NCI-H82 (cell line): ENCODE data around the gene SORCS2.
A peak's percentile ranks its signal among the peaks of the same experiment; 100 is the strongest.

Experiments
- DNase-seq: peaks from one replicate; lab custom pipeline; 2025; lab: John Stamatoyannopoulos, UW

Gene SORCS2

DNA sequence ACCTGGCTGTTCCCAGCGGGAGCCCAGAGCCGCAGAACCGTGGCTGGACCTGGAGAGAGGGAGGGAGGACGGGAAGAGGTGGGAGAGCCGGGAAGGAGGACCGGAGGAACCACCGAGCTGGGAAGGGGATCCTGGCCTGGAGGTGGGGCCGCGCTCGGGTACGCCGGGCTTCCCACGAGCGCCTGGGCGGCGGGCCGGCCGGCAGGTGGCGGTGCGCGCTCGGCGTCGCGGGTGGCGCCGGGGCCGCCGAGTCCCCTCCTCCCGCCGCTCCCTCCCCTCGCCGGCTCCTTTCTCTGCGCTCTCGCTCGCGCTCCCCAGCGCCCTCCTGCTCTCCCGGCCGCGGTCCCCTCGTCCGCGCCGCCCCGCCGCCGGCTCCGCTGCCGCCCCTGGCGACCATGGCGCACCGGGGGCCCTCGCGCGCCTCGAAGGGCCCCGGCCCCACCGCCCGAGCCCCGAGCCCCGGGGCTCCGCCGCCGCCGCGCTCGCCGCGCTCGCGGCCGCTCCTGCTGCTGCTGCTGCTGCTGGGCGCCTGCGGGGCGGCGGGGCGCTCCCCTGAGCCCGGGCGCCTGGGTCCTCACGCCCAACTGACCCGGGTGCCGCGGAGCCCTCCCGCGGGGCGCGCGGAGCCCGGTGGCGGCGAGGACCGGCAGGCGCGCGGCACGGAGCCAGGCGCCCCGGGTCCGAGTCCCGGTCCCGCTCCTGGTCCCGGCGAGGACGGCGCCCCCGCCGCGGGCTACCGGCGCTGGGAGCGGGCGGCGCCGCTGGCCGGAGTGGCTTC lies at the start of gene SORCS2:
SORCS2 (plus strand) TSS at position 287 of the 778 bp plus-strand sequence.
- DNase-seq = peak; percentile 84

DNA sequence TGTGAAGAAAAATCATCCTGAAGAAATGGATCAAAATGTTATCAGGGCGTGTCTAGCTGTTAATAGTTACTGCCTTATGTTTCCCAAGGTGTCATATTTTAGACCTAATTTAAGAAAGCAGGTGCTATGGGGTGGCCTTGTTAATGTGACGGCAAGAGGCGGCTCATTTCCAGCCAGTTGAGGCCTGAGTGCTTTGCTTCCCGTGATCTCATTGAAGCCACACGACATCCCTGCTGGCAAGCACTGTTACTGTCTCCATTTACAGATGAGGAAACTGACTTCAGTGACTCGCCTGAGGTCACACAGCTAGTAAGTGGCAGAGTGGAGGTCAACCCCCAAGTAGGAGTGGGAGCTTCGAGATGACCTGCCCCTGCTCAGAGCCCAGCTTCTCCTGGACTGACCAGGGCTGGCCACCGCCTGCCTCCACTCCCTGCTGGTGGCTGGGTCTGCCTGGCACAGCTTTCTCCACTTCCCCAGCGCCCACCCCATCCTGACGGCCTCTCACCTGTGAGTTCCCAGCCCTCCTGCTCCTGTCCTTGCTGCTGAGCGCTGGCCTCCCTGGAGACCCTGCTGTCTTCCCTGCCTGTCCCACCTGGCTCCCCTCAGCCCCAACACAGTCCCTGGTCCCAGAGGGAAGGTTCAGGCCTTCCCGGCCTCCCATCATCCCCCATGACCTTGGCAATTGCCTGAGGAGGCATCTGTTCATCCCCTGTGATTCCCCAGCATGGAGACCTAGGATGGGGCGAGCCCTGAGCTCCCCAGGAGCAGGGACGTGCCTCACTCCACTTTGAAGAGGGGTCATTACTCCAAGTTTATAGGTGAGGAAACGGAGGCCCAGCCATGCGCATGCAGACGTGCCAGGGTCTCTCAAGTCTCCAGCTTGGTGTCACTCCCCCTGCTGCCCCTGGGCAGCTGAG lies 47.7 kb upstream of the SORCS2 start:
- DNase-seq = no peak

DNA sequence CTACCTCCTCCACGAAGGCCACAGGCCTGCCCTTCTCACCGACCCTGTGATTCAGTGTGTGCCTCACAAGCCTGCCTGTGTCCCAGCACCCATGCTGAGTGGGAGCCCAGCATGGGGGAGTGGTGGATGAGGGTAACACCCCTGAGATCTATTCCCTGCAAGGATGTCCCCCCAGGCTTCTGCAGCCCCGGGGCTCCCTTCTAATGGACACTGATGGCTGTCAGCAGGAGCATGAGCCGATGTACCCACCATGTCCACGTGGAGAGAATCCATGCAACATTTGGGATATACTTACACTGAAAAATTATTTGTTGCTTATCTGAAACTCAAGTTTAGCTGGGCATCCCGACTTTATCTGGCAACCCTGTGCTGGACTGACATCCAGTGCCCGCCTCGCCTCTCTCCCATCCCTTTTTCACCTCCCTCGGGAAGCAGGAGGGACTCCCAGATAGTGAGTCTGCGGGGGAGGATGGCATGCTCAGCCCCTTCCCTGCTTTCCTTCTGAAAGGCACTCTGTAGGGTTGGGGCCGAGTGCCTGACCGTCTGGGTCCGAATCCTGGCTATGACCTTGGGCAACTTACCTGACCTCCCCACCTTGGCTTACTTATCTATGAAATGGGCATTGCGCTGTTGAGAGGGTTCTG lies 46.9 kb upstream of the SORCS2 start:
- no peak for DNase-seq

DNA sequence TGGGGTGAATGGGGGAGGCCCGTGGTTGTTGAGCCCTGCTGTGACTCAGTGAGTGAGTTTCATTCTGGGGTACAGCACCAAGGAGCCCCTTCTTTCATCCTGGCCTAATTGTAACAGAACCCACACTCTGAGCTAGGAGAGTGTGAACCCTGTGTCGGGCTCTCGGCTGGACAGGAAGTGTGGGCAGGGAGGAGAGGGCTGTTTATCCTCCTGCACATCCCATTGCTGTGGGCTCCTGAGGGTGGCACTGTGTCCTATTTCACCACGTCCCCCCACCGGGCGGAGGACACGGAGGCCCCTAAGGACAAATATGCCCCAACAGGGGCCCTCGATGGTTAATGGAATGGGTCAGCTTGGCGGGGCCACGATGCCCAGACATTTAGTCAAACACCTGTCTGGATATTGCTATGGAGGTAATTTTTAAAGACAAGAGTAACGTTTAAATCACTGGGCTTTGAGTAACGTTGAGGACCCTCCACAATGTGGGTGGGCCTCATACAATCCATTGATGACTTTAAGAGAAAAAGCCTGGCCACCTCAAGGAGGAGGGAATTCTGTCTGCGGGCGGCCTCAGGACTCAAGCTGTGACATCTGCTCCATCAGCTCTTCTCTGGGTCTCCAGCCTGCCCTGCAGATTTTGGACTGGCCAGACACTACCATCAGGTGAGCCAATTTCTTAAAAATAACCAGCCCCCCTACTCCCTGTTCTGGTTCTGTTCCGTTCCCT lies 46.1 kb upstream of the SORCS2 start:
- DNase-seq = no peak

DNA sequence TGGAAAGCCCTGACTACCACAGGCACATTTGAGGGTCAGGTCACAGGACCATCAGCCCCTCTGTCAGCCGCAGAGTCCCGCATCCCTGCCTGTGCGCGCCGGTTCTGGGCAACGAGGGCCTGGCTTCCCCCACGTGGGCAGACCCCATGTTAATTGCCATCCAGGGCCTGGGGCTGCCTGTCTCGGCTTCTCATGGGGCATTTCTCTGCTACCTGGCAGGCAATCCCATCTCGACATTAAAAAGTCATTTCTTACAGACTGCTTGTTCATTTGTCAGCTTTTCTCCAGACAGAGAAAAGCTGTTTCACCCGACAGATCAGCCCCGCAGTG lies 45.6 kb upstream of the SORCS2 start:
- DNase-seq = no peak

DNA sequence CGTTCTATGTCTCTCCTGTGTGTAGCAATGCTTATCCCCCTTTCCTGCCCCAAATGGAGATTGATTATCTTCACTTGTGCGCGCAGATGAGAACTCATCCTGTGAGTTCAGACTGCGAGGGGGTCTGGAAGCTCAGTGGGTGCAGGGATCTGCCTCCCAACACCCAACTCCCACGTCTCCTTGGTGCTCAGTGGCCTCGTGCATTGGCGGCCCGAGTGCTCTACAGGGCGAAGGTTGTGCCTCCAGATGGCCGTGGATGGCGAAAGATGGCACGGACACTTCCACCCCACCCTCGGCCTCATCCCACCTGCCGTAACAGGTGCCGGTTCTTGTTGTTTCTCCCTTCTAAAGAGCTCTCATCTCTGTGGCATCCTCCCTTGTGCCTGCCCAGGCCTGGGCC lies 45.1 kb upstream of the SORCS2 start:
- no peak for DNase-seq

DNA sequence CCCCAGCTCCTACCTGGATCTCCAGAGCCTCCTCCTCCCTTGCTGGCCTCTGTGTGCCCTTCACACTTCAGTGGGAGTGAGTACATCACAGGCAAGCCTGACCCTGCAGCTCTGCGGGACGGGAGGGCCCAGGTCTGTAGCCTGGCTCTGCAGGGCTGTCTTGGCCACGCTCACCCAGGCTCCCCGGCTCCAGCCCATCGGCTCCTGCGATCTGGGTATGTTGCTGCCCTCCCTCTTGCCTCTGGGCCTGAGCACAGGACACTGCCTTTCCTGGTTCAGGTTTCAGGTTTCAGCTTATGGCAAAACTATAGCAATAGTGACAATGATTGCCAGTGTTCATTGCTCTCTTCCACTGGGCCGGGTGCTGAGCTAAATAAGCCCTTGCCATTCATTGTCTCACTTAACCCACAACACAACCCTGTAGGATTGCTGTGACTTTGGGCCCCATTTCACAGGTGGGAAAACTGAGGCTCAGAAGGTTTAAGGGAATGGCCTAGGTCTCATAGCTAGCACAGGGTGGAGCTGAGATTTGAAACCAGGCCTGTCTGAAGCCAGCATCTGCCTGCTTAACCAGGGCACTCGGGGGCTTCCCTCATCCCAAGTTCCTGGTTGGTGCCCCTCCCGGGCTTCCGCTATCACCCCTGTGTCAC lies 44.6 kb upstream of the SORCS2 start:
- no peak for DNase-seq

DNA sequence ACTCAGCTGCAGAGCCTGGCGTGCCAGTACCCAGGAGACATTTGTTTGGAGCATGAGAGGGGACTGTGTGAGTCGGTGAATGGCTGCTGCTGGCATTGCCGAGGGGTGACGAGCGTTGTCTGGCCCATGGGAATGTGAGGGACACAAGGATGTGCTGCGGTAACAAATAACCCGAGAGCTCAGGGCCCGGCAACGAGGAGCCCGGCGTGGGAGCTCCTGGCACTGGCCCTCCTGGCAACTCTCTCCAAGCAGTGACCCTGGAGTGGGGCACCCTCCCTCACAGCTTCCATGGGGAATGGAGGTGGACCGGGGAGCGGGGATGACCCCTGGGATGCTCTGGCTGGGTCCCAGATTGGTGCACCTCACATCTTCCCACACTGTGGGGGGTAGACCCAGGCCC lies 44.0 kb upstream of the SORCS2 start:
- DNase-seq = no peak

DNA sequence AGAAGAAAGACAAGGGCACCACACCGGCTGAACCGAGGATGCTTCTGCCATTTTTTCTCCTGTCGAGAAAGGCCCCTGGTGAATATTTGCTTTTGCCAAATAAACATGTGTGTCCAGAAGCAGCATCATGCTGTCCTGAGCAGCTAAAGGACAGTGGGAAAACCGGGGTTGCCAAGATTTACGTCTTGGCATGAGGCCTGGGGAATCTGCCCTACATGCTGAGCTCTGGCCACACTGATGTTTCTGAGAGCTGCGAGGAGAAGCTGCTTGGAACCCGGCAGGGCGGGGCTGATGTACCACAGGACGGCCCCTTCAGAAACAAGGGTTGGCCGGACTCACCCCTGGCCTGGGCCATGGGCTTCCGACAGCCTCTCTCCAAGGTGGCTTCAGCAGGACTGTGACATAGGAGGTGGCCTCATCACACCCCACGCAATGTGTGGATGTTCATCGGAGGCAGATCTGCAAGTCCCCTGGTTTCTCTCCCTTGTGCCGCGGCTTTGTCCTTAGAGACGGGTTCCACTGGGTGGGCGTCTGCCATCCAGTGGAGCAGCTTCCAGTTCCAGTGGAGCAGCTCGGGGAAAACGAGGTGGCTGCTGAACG lies 42.2 kb upstream of the SORCS2 start:
- no peak for DNase-seq

DNA sequence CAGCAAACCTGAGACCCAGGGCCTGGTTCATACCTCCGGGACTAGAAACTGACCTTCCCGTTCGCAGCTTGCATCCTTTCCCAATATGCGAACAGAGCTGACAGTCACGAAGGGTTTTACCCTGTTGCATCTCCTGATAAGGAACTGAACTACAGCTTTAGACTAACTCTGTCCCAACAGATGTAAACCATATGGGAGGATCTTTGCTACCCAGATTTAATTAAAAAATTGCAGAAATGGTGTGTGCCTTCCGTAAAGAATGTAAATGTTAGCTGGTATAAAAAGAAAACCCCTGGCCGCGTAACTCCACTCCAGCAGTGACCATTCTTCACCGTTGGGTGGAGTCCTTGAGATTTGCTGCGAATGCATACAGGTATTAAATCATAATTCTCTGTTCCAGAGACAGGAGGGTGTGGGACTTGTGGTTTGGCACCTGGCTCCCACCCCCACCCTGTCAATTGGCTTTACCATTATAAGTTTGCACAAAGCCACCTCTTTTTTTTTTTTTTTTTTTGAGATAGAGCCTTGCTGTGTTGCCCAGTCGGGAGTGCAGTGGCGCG lies 40.6 kb upstream of the SORCS2 start:
- no peak for DNase-seq

DNA sequence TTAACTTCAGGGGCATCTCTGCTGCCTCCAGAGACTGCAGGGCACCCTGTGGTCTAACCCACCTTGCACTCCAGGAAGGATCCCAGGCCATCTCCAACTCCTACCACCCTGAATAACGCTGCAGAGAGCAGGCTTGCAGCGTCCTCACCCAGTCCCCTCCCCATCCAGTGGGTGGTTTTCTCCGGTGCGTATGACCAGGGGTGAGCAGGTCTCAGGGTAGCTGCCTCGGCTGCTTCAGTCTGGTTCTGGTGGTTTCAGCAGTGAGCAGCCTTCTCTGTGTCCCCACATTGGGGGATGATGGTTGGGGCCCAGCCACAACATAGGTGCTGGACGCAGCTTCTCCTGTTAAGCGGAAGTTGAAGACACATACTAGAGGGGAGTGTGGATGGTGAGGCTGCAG lies 38.6 kb upstream of the SORCS2 start:
- DNase-seq = no peak

DNA sequence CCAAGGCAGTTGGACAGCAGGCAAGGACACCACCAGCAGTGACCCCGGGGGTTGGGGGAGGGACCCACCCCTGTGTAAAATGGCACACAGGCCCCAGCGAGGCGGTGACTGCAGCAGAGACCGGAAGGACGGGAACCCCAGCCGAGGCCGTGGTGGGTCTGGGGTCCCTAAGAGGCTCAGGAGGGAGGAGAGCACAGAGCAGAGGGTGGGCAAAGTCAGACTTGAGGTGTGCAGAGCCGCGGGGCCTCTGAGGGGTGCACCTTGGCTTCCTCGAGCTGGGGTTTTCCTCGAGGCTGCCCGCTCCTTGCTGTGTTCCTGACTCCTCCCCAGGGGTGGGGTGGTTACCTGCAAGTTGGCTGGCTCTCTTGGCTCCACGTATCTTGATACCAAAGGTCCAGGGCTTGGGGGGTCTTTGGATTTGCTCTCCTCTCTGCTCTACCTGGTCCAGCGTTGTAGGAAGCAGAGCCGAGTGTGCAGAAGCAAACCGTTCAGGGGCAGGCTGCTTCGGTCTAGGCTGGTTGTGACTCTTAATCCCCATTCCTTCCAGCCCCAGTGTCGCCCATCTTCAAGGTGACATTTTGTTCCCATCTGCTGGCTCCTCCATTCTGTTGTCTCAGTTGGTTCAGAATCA lies 37.9 kb upstream of the SORCS2 start:
- DNase-seq = peak; percentile 62

DNA sequence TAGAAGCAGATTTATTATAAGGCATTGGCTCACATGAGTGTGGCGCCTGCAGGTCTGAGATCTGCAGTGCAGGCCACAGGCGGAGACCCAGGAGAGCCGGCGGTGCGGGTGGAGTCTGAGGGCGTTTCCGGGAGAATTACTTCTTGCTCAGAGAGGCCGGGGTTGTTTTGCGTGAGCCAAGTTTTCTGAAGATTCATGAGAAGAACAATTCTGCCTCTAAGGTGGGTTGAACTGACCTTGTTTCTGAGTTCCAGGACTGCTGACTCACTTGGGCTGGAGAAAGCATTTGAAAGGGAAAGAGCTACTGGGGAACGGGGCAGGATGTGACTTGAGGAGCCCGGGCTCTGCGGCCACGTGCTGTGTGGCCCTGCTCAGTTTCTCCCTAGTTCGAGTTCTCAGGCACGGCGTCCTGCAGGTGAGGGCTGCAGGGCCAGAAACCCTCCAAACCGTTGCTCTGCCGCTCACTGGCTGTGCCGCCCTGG lies 36.7 kb upstream of the SORCS2 start:
- DNase-seq = no peak

DNA sequence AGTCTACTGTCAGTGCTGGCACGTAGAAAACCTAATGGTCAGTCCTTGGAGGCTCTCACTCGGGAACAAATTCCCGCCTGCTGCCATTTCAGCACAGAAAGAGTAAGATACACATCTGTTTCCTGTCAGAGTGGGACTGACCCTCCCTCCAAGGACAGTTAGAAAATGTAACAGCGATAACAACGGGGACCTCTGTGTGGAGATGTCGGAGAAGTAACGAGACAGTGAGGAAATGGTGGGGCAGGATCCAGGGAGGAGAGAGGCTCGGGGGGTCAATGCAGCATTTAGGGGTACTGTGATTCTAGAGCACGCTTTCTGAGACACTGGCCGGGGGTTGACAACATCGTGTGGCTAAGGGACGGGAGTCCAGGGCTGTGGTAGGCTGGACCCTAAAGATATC lies 36.0 kb upstream of the SORCS2 start:
- DNase-seq = no peak

DNA sequence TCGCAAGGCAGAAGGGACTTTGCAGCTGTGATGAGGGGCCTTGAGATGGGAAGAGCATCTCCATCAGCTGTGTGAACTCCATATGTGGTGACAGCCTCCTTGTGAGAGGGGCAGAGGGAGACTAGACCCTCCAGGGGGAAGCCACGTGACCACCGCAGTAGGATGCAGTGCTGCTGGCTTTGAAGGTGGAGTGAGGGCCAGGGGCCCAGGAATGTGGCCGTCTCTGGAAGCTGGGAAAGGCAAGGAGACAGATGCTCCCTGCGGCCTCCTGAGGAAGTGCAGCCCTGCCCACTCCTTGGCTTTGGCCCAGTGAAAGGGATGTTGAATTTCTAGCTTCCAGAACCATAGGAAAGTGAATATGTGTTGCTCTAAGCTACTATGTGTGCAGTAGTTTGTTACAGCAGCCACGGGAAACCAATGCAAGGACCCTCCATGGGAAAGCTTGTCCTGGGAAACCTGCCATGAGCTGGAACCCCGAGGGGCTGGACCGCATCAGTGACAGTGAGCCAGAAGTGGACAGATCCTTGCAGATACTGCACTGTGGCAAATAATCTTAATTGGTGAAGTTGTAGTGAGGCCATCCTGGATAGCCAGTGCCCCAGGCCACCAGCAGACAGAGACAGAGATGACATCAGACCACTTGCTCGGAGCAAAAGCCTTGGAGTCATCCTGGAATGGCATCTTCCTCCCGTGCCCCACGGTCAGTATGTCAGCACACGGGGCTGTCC lies 35.4 kb upstream of the SORCS2 start:
- DNase-seq = peak; percentile 34

DNA sequence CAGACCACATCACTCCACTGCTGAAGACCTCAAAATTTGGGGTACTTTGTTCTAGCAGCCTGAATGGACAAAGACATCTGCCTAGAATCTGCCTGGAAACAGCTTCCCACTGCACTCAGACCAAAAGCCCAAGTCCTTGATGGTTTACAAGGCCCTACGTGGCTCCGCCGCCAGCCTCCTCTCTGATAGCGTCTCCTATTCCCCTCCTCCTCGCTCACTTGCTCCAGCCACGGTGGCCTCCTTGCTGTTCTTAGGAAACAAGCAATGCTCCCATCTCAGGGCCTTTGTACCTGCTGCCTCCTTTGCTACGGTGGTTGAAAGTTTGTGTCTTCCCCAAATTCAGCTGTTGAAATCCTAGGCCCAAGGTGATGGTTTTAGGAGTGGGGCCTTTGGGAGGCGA lies 34.7 kb upstream of the SORCS2 start:
- DNase-seq = no peak

DNA sequence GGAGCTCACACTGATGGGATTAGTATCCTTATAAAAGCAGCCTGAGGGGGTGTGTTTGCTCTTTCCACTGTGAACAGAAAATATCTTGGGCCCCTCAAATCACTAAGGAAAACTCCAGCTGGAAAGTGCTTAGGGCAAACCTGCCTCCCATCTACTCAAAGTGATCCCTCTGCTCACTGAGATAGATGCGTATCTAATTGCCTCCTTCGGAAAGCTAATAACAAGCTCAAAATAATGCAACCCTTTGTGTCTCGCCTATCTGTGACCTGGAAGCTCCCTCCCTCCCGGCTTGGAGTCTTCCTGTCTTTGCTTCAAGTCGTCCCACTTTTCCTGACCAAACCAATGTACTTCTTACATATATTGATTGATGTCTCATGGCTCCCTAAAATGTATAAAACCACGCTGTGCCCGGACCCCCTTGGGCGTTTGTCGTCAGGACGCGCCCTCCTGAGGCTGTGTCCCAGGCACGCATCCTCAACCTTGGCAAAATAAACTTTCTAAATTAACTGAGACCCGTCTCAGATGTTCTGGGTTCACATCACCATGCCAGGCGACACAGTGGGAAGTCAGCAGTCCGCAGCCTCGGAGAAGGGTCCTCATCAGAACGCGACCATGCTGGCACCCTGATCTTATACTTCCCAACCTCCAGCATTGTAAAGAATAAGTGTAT lies 34.1 kb upstream of the SORCS2 start:
- DNase-seq = no peak

DNA sequence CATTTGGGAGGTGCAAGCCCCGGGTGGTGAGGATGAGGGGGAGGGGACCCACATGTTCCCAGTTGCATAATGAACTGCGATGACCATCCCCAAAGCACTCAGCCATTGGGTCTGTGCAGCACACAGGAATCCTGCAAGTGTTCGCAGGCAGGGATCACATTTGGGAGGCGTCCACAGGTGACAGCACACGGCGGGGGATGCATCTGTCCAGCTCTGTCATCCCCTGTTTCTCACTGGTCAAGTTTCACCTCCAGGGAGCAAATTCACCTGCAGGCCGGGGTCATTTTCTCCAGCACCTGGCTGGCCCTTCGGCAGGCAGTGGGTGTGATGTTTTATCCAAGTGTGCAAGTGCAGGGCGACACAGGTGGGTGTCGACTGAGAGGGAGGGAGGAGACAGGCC lies 33.3 kb upstream of the SORCS2 start:
- no peak for DNase-seq

DNA sequence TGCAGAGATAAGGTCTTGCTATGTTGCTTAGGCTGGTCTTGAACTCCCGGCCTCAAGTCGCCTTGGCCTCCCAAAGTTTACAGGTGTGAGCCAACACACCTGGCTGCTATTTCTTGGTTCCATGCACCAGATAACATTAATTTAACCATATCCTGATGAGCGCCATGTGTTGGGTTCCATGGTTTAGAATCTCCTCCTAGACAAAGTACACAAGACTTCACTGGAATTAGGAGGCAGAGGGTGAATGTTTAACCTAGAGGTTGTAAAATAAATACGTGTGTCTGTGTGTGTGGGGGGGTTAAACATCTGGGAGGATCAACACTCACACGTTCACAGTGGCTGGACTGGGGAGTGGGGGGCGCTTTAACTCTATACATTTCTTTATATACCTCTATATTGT lies 32.4 kb upstream of the SORCS2 start:
- no peak for DNase-seq
